NCI-H146 (cell line): ENCODE measurements around the gene MICU1.

ENCODE experiments used
- DNase-seq: peaks from one replicate; lab custom pipeline; 2025; lab: John Stamatoyannopoulos, UW

The MICU1 gene

DNA sequence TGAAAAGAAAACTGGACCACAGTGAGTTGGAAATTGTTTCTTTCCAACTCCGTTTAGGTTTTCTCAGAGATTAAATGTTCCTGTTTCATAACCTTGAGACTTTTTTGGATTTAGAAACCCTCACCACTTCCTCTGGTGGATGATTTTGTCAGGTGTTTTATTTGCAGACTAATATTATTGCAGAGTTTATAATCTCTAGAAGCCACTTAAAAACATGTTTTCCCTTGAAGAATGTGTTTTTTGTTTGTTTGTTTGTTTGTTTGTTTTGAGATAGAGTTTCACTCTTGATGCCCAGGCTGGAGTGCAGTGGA is 520 bp upstream of the MICU1 start:
- no peak for DNase-seq

DNA sequence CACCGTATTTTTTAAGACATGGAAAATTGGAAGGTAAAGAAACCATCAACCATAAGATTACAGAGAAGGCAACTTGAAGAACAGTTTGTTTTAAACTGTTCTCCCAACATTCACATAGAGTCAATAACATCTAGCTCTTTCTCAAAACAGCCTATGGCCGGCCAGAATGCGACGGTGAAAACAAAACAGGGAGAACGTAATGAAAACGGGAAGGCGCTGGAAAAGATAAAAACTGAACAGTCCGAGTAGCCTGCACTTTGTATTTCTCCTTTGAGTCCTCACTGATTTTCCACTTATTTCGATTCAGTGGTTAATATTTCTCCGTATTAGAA is 637 bp downstream of the MICU1 start:
- no peak for DNase-seq

DNA sequence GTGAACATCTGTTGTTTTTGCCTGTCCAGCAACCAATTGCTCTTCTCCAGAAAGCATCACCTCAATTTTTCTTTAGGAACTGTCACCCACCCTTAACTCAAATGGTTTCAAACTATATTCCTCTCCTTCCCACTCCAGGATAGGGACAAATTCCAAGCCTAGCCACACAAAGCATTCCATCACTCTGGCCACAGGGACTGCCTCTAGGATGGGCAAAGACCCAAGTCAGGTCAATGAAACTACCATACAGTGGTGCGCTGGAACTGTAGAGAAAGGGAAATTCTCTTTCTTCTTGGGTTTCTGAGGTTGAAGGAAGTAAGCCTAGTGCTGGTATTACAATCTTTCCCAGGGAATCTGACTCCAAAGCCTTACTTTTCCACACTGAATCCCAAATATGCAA is 3.6 kb downstream of the MICU1 start:
- no peak for DNase-seq

DNA sequence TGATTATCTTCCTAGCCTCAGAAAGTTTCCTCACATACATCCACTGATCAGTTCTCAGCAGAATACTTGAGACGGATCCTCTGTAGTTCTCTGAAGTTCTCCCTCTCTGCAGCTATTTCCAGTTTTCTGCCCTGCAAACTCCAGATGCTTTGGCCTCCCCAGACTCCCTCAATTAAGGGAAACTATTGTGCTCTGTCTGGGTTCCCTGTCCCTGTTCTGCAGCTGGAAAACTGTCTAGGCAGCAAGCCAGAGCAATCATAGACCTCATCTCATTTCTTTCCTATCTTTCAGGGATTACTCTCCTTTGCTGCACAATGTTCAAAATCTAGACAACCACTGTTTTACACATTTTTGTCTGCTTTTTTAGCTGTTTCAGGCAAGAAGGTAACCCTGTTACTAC is 9.2 kb downstream of the MICU1 start:
- DNase-seq = no peak

DNA sequence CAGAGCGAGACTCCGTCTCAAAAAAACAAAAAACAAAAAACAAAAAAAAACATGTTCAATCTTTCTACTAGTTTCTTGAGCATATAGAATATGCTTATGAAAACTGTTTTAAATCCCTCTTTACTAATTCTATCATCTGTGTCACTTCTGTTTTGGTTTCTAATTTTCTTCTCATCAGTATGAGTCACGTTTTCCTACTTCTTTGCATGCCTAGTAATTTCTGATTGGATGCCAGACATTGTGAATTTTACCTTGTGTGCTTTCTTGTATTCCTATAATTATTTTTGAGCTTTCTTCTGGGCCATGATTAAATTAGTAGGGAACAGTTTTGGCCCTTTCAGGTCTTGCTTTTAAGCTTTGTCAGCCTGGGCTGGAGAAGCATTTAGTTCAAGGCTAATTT is 9.9 kb downstream of the MICU1 start:
- no peak for DNase-seq

DNA sequence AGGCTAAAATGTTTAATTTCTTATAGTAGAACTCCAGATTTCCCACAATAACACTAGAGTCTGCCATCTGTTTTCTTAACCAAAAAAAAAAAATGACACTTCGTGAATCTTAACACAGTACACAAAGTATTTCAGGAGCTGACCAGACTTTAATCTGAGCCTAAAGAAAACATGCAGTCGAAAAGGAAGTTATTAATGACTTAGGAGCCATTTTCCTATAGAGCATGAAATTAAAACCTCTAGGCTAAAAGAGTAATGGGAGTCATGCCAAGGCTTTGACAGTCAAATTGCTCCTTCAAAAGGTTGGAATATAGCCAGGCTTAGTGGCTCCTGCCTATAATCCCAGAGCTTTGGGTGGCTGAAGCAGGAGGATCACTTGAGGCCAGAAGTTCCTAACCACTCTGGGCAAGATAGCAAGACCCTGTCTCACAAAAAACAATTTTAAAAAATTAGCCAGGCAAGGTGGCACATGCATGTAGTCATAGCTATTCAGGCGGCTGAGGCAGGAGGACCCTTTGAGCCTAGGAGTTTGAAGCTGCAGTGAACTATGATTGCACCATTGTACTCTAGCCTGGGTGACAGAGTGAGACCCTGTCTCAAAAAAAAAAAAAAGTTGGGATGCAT is 13.6 kb downstream of the MICU1 start:
- peak; percentile 72 for DNase-seq

DNA sequence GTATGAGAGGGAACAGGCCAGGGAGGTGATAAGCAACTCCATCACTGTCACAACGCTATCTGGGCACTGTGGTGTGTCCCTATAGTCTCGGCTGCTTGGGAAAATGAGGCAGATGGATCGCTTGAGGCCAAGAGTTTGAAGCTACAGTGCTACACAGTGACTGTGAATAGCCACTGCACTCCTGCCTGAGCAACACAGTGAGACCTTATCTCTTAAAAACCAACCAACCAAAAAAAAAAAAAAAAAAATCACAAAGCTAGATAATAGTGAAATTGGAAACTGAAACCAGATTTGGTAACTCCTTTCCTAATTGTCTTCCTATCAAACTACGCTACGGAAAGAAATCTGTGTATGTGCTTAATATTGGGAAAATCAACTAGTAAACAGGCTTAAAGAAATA is 14.1 kb downstream of the MICU1 start:
- peak; percentile 36 for DNase-seq

DNA sequence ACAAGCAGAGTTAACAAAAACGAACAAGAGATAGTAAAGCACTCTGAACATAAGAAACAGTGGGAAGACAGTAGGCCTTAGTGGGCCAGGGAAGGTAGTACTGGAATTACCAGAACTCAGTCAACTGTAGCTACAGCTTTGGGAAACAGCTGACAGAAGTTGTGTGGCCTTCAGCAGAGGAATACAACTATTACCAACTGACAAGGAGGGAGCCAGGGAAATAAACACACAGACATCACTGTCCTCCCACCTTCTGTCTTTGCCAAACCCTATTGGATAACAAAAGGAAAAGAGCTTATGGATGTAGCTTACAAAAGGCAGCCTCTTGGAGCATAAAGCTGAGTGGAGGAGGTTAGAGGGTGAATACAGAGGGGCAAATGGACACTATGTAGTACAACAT is 15.4 kb downstream of the MICU1 start:
- DNase-seq = no peak

DNA sequence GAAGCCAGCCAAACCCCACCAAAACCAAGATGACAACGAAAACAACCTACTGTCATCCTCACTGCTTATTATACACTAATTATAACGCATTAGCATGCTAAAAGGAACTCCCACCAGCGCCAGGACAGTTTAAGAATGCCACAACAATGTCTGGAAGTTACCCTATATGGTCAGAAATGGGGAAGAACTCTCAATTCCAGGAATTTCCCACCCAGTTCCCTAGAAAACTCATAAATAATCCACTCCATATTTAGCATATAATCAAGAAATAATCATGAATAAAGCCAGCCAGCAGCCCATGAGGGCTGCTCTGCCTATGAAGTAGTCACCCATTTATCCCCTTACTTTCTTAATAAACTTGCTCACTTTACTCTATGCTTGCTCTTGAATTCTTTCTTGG is 20.8 kb downstream of the MICU1 start:
- no peak for DNase-seq

DNA sequence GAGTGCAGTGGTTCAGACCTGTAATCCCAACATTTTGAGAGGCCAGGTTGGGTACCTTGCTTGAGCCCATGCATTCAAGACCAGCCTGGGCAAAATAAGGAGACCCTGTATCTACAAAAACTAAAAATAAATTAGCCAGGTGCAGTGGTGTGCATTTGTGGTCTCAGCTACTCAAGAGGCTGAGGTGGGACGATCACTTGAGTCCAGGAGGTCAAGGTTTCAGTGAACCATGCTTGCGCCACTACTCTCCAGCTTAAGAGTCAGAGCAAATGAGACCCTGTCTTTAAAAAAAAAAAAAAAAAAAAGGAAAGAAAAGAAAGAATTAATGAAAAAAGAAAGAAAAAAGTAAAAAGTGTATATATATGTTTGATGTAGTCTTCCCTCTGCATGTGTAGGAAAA is 24.7 kb downstream of the MICU1 start:
- no peak for DNase-seq

DNA sequence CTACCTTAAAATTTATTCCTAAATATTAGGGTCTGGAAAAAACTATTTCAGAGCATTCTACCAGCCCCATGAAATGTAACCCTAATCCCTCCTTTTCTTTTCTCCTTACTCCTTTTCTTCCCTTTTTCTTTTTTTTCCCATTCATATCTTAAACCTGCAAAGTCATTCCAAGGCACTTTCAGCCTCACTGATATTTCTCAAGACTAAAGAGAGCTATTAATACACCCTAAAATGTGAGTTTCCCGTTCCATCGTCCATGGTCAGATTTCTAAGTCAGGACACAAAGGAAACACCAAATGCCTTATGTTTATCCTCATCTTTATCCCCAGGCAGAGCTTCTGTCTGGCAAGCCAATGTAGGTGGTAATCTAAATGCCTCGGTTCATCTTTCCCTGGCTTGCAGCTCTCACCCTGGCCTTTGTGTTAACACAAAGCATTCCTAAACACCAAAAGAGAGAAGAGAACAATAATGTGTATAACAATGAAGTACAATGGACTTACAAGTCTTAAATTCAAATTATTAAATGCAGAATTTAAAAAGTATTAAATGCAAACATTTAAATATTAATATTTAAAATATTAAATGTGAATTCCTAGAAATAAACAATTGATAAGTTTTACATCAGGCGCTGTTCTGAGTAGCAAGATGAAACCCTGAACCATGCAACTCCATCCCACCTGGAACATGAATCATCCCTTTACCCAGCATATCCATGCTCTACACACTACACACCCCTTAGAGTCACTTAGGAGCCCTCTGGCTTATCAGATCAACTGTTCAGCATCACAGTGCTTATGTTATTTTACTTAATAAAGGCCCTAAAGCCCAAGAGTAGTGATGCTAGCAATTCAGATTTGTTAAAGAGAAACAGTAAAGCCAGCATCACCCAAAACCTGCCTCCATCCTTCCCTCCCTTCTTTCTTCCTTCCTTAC is 26.8 kb downstream of the MICU1 start:
- DNase-seq = no peak

DNA sequence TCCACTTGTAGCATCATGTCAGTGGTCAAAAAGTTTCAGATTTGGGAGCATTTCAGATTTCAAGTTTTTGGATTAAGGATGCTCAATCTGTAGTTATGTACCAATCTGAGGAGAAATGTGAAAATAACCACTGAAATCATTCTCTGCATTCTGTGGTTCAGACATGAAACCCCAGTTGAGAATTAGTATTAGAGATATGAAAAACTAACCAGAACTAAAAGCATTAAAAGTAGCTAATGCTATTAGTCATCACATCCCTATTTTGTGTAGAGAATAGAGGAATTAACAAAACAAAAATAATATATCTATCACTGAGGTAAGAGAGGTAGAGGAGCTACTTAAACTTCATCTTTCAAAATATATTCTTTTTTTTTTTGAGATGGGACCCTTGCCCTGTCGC is 28.0 kb downstream of the MICU1 start:
- DNase-seq = no peak

DNA sequence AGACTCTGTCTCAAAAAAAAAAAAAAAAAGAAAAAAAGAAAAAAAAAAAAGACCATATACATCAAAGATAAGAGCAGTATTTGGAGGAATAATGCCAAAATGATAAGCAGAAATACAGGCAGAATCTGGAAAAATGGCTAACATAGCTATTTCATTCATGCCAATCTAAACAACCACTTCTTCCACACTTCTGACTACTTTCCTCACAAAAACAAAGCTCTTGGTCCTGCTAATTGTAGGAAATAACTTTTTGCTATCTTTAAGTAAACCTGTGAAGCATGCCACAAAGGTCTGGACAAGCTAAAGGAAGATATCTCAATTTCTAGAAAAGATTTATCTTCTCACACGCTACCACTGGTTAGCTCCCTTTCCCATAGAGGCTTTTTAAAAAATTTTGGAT is 30.4 kb downstream of the MICU1 start:
- DNase-seq = no peak

DNA sequence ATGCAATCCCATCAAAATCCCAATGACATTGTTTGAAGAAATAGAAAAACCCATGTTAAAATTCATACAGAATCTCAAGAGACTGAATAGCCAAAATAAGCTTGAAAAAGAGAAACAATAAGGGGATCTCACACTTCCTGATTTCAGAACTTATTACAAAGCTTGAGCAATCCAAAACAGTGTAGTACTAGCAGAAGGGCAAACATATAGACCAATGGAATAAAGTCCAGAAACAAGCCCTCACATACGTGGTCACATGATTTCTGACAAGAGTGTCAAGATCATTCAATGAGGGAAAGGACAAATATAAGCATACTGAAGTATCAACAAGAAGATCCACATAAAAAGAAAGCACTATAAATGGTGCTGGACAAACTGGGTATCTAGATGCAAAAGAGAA is 31.9 kb downstream of the MICU1 start:
- DNase-seq = no peak

DNA sequence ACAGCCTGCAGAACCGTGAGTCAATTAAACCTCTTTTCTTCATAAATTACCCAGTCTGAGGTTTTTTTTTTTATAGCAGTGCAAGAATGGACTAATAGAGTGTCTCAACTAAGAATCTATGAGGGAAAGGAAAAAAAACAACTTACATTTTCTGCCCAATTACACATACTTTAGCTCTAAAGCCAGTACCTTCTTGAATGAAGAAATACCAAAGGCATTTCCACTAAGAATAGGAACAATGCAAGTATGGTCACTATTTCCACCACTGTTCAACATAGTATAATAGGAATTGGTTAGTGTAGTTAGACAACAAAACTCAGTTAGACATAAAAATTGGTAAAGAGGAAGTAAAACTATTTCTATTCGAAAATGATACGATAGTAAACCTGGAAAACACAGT is 37.6 kb downstream of the MICU1 start:
- DNase-seq = no peak

DNA sequence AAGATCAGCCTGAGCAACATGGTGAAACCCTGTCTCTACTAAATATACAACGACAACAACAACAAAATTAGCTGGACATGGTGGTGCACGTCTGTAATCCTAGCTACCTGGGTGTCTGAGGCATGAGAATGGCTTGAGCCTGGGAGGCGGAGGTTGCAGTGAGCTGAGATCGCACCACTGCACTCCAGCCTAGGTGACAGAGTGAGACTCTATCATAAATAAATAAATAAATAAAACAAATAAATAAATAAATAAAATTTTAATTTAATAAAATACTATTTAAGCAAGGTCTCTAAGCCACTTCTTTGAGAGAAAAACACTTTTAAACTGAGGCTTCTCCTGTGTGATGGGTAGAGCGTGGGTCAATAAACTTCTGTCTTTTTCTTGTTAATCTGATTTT is 38.3 kb downstream of the MICU1 start:
- no peak for DNase-seq

DNA sequence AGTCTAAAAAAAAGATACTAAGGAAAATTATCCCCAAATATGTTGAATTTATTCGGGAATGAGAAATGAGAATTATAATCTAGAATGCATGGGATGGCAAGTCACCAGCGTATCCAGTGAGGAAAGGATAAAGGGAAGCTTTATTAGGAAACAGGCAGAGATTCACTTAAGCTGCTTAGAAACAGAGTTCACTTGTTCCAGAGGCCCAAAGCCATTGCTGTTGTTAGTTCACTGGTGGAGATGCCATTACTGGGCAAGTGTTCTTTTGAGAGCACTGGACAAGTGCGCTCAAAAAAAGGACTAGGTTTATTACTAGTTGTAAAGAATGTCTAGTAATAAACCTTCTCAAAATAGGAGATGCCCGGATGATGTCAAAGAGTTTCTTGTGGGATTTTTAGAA is 51.2 kb downstream of the MICU1 start:
- no peak for DNase-seq

DNA sequence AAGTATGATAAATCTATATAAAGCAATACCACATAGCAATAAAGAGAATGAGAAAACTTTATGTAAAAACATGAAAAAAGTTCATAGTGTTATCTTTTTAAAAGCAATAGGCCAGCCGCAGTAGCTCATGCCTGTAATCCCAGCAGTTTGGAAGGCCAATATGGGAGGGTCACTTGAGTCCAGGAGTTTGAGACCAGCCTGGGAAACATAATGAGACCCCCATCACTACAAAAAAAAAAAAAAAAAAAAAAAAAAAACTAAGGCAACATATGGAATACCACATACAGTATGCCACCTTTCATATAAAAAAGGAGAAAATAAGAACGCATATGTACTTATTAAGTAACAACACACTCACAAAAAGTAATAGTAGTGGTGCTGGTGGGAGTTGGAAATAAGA is 52.8 kb downstream of the MICU1 start:
- DNase-seq = no peak

DNA sequence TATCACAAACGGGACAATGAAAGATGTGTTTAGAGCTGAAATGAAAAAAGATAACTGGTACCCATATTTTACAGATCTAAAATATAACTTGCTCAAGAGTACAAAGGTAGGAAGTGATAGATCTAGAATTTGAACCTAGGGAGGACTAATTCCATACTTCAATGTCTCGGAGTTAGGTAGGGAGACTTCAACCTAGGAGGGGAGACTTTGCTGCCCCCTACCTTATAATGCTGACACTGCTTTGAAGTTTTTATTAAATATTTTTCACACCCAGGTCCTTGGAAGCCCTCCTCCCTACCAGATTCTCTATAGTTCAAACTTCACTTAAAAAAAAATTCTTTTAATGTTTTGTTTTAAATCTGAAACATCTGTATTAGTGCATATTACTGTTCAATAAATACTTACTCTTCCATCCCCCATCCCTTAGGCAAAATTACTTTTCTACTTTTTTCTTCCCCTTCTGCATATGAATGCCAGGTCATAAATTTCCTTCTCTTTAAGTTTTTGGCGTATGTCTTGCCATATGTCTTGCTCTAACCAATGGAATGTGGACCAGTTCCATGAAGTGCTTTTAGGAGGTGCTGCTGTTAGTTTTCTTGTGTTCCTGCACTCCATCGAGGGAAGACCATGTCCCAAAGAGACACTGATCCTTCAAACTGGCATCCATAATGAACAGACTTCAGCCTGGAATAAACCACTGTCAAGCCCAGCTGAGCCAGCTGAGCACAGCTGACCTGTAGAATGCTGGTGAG is 57.8 kb downstream of the MICU1 start:
- peak; percentile 1 for DNase-seq

DNA sequence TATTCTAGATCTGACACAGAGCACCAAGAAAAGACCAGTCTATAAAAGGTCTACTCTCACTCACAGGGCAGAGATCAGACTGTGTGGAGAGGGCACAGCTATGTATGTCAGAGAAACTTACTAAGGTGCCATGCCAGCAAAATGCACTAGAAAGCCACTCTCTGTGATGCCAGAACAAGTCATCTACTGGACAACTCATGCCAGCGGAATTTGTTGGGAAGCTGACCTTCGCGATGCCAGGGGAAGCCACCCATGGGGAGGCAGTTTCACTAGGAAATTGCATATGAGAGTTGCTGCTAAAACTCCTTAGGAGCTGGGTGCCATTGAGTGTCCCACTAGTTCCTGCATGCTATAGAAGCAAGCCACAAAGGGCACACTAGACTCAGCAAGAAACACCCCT is 58.5 kb downstream of the MICU1 start:
- no peak for DNase-seq

DNA sequence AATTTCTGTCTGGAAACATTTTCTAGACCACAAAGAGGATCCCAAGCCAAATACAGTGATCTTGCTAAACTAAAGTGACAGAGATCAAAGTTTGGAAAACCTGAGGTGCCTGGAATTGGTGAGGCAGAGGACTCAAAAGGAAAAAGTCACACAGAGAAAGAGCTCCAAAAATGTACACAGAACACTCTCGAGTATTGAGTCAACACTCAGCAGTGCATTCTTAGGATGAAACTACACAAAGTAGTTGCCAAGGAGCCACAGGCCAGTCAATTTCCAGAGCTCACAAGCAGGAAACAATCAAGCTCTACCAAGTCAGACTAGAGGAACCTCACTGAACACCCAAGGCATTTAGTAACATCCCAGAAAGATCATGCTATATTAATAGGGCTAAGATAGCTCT is 61.3 kb downstream of the MICU1 start:
- no peak for DNase-seq

DNA sequence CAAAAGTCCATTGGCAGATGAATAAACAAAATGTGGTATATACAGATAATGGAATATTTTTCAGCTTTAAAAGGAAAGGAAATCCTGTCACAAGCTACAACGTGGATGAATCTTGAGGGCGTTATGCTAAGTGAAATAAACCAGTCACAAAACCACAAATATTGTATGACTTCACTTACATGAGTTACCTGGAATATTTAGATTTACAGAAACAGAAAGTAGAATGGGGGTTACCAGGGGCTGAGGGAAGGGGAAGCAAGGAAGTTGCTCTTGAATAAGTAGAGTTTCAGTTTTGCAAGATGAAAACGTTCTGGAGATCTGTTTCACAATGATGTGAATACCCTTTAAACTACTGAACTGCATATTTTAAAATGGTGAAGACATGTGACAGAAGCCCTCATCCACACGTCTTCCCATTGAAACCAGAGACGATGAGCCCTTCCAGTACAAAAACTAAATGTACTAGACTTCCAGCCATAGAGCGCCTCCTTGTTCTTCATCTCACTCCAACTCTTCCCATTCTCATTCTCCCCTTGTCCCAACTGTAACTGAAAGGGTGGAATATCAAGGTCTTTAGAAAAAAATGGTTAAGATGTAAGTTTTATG is 62.4 kb downstream of the MICU1 start:
- no peak for DNase-seq

DNA sequence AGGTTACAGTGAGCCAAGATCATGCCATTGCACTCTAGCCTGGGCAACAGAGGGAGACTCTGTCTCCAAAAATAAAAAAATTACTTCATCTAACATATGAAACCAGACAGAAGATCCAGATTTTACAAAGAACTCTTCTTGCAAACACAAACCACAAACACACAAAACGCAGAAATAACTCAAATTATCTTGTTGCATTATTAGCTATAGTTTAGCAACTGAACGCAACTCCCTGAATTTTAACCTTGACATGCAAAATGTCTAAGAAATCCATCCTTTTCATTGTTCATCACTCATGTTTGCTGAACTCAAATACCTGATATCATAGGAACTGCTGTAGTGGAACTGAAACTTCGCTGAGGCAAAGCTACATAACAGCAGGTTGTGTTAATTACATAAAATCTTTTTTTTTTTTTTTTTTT is 64.1 kb downstream of the MICU1 start:
- no peak for DNase-seq
